Lower leg skin (tissue), 3 donors: ENCODE results near the gene GPR137.

ENCODE experiments used
- CTCF ChIP-seq, 3 donors: fragments of 450-650 bp; IDR thresholded peaks; one replicate each; pipeline ENCODE4 v1.5.1; 2016; ENCODE audit warnings: antibody characterized with exemption in 3 of 3, mild to moderate bottlenecking in 3 of 3, moderate library complexity in 2 of 3
- POLR2A ChIP-seq, 2 donors: fragments of 450-650 bp; IDR thresholded peaks; one replicate each; pipeline ENCODE4 v1.6.1; 2016 to 2017; ENCODE audit warnings: antibody characterized with exemption in 2 of 2, mild to moderate bottlenecking in 1 of 2, moderate library complexity in 1 of 2

GRCh38 chr11:64239662-64240434 is 45.8 kb upstream of the GPR137 start:
- TF ChIP-seq CTCF (IDR thresholded peaks at IDR 0.05) (no peak), POLR2A (IDR thresholded peaks at IDR 0.05) (no peak)
